DMS153 (cell line): ENCODE measurements around the gene RTN4RL1.
"Not testable (repeated sequence)": the region's sequence is repeated elsewhere in the genome, so short reads cannot be mapped to it uniquely, and the experiment has no call there.

Experiments
- DNase-seq: peaks from one replicate; lab custom pipeline; 2025; lab: John Stamatoyannopoulos, UW

The RTN4RL1 gene

GRCh38 chr17:2025622-2026309 lies 632 bp upstream of the RTN4RL1 start:
- no peak for DNase-seq

- DNase-seq, result no peak
Measured at GRCh38 chr17:2024572-2025219, 438 bp downstream of the RTN4RL1 start.

GRCh38 chr17:2023692-2024571 lies 1.2 kb downstream of the RTN4RL1 start:
- DNase-seq, result no peak

GRCh38 chr17:2023256-2023655 lies 1.9 kb downstream of the RTN4RL1 start:
- no peak for DNase-seq

- no peak for DNase-seq
Measured at GRCh38 chr17:2022647-2023240, 2.4 kb downstream of the RTN4RL1 start.

GRCh38 chr17:2020721-2021120 lies 4.4 kb downstream of the RTN4RL1 start:
- DNase-seq, result no peak

GRCh38 chr17:2019723-2020122 lies 5.4 kb downstream of the RTN4RL1 start:
- DNase-seq, result no peak

GRCh38 chr17:2018716-2019510 lies 6.2 kb downstream of the RTN4RL1 start:
- DNase-seq, result peak; percentile 7

GRCh38 chr17:2017274-2017941 lies 7.7 kb downstream of the RTN4RL1 start:
- no peak for DNase-seq

- no peak for DNase-seq
Measured at GRCh38 chr17:2016494-2016893, 8.6 kb downstream of the RTN4RL1 start.

GRCh38 chr17:2015314-2015713 lies 9.8 kb downstream of the RTN4RL1 start:
- no peak for DNase-seq

GRCh38 chr17:2013994-2014317 lies 11.2 kb downstream of the RTN4RL1 start:
- no peak for DNase-seq

GRCh38 chr17:2013220-2013993 lies 11.7 kb downstream of the RTN4RL1 start:
- not testable (repeated sequence) for DNase-seq

GRCh38 chr17:2012499-2012898 lies 12.6 kb downstream of the RTN4RL1 start:
- DNase-seq, result no peak

- no peak for DNase-seq
Measured at GRCh38 chr17:2011411-2012371, 13.4 kb downstream of the RTN4RL1 start.

GRCh38 chr17:2009737-2010136 lies 15.4 kb downstream of the RTN4RL1 start:
- no peak for DNase-seq

- DNase-seq, result no peak
Measured at GRCh38 chr17:2008332-2009126, 16.6 kb downstream of the RTN4RL1 start.

- DNase-seq, result no peak
Measured at GRCh38 chr17:2004435-2004952, 20.6 kb downstream of the RTN4RL1 start.
